CD4-positive, alpha-beta memory T cell (primary cell): ENCODE data around the gene MTMR3. TPM values are rescaled to one million over a fixed set of nuclear protein-coding genes. Genes with fewer than 3 reads are reported as not detected.

Source experiments
- CTCF ChIA-PET: fragments of 350-600 bp; sonication (Branson Sonifier 250); formaldehyde crosslinking; loops from one replicate; lab custom pipeline; 2021; ENCODE audit warnings: inconsistent platforms; ENCODE audit not compliant: partially characterized antibody; lab: Charles Lee
- POLR2A ChIA-PET: fragments of 350-600 bp; sonication (Branson Sonifier 250); formaldehyde crosslinking; loops from one replicate; lab custom pipeline; 2021; ENCODE audit not compliant: partially characterized antibody; lab: Charles Lee
- DNase-seq, 5 donors: peaks; one replicate each; pipeline versions ENCODE4 v3.0.0 to v3.0.0-alpha.2; 2020 to 2022; ENCODE audit warnings: mixed read lengths in 1 of 5
- H3K27ac ChIP-seq: one replicate; pipeline ENCODE4 v1.7.0; 2013; ENCODE audit warnings: low read depth, low read length
- H3K27me3 ChIP-seq: 2 replicates; pipeline ENCODE4 v1.7.0; 2013; ENCODE audit warnings: mild to moderate bottlenecking, low read length, moderate library complexity; ENCODE audit not compliant: insufficient read depth
- H3K36me3 ChIP-seq: 2 replicates; pipeline ENCODE4 v1.7.0; 2013; ENCODE audit warnings: mild to moderate bottlenecking, low read length, moderate library complexity; ENCODE audit not compliant: insufficient read depth
- H3K4me1 ChIP-seq: 2 replicates; pipeline ENCODE4 v1.7.0; 2013; ENCODE audit warnings: mild to moderate bottlenecking, low read length, moderate library complexity; ENCODE audit not compliant: insufficient read depth
- H3K4me3 ChIP-seq, 2 donors: one replicate each; pipeline ENCODE4 v1.7.0; 2013; ENCODE audit warnings: low read length in 2 of 2, mild to moderate bottlenecking in 1 of 2
- H3K9me3 ChIP-seq, 2 donors: one replicate each; pipeline ENCODE4 v1.7.0; 2013; ENCODE audit warnings: low read length in 2 of 2, control low read depth in 1 of 2; ENCODE audit not compliant: control insufficient read depth in 1 of 2
- H3K27ac Mint-ChIP-seq, 7 donors: one replicate each; pipeline ENCODE4 v1.8.0; 2020 to 2021; ENCODE audit warnings: mixed read lengths in 7 of 7, mild to moderate bottlenecking in 6 of 7, inconsistent platforms in 3 of 7, moderate library complexity in 3 of 7
- H3K27me3 Mint-ChIP-seq, 2 donors: one replicate each; pipeline ENCODE4 v1.8.0; 2020 to 2021; ENCODE audit warnings: mixed read lengths in 2 of 2
- H3K36me3 Mint-ChIP-seq, 2 donors: one replicate each; pipeline ENCODE4 v1.8.0; 2020 to 2021; ENCODE audit warnings: mixed read lengths in 2 of 2, inconsistent platforms in 1 of 2, mild to moderate bottlenecking in 1 of 2
- H3K4me1 Mint-ChIP-seq, 4 donors: one replicate each; pipeline ENCODE4 v1.8.0; 2020 to 2021; ENCODE audit warnings: mixed read lengths in 4 of 4, mild to moderate bottlenecking in 1 of 4
- H3K4me3 Mint-ChIP-seq, 8 donors: one replicate each; pipeline ENCODE4 v1.8.0; 2020 to 2021; ENCODE audit warnings: mixed read lengths in 8 of 8, mild to moderate bottlenecking in 7 of 8, moderate library complexity in 6 of 8, inconsistent platforms in 3 of 8
- H3K9me3 Mint-ChIP-seq, 8 donors: one replicate each; pipeline ENCODE4 v1.8.0; 2020 to 2021; ENCODE audit warnings: mixed read lengths in 8 of 8, mild to moderate bottlenecking in 5 of 8, inconsistent platforms in 3 of 8, moderate library complexity in 1 of 8
- intact Hi-C: fragments of 100-400 bp; cut with micrococcal nuclease; formaldehyde crosslinking; loops from one replicate; pipeline ENCODE4 v1.15.1; 2023
- polyA plus RNA-seq, 2 donors: library from polyadenylated mRNA; unstranded; fragments of 300-500 nt; fragmentation: Illumina TruSeq; gene quantifications; one replicate each; pipeline ENCODE4 v1.2.3, GENCODE V29; 2021
- total RNA-seq, 2 experiments: library from RNA; stranded (reverse); gene quantifications; one replicate each; pipeline ENCODE4 v1.2.3, GENCODE V29; 2021

The MTMR3 gene
- total and polyA plus RNA-seq, 4 experiments from 2014 or later: 11.0 to 68.6 (median 43.3) TPM

DNA sequence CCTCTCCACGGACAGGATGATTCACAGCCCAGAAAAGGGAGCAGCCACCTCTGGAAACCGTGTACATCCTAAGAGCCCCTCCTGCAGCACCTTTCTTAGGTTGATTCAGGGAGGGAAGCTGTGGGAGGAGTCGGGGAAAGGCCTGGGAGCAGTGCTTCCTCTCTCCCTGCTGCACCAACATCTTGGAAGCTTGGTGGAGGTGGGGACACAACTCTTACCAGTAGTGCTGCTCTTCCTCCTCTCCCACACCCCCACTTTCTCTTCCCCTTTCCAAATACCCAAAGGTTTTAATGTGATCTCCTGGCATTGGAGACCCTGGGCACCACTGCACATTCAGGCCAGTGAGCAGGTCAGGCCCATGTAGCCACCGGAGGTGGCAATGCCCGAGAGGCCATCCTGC, 150.9 kb downstream of the MTMR3 start:
- CTCF ChIA-PET: no interaction called here
- no peaks in the 10 kb centered on the region for H3K4me1 Mint-ChIP-seq
- no peak for DNase-seq
- H3K36me3 Mint-ChIP-seq: peaks cover 4 to 7% of the 10 kb centered on the region in 2 donors
- Histone ChIP-seq H3K9me3 (no peaks in the 10 kb centered on the region), H3K27me3 (no peaks in the 10 kb centered on the region), H3K27ac (no peak overlapping the region), H3K4me1 (no peaks in the 10 kb centered on the region), H3K4me3 (no peak overlapping the region), H3K36me3 (no peaks in the 10 kb centered on the region)
- H3K9me3 Mint-ChIP-seq: no peaks in the 10 kb centered on the region
- POLR2A ChIA-PET: interaction anchor here (1.0 kb wide), 1 partner anchor 45 kb away, joined by 5 read pairs; no protein-coding TSS in a partner anchor
- H3K27me3 Mint-ChIP-seq: no peaks in the 10 kb centered on the region
- H3K27ac Mint-ChIP-seq: no peak overlapping the region
- intact Hi-C loops: no loop called here
- peak overlapping the region in 2 of 8 donors; percentile 8 to 9 for H3K4me3 Mint-ChIP-seq

DNA sequence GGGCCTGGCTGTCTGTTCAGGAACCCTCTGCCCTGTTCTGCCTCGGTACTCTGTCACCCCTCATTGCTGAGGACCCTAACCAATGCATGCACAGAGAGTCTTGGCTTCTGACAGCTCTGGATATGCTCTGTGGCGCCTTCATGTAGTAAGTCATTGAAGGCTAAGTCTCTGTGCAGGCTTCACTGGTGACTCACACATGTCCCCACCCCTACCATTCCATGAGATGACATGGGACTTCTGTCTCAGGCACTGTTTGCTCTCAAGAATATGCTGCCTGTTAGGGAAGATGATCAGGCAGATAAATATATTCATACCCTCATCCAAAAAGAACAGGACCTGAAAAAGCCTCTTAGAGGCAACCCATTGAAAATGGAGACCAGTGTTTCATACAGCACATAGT, 153.7 kb downstream of the MTMR3 start:
- Histone ChIP-seq H3K4me1 (no peaks in the 10 kb centered on the region), H3K27ac (no peak overlapping the region), H3K27me3 (no peaks in the 10 kb centered on the region), H3K4me3 (no peak overlapping the region), H3K9me3 (no peaks in the 10 kb centered on the region), H3K36me3 (no peaks in the 10 kb centered on the region)
- Mint-ChIP-seq H3K27me3 (peaks cover 2 to 4% of the 10 kb centered on the region in 2 donors), H3K9me3 (no peaks in the 10 kb centered on the region), H3K4me3 (no peak overlapping the region), H3K4me1 (no peaks in the 10 kb centered on the region), H3K27ac (peak overlapping the region in 1 of 7 donors; percentile 74), H3K36me3 (peaks cover 0 to 7% of the 10 kb centered on the region in 2 donors)
- DNase-seq: no peak
- ChIA-PET POLR2A (interaction anchor here (0.6 to 0.9 kb wide), 2 partner anchors 13 to 16 kb away, joined by 3 read pairs; no protein-coding TSS in a partner anchor), CTCF (no interaction called here)
- intact Hi-C loops: no loop called here

DNA sequence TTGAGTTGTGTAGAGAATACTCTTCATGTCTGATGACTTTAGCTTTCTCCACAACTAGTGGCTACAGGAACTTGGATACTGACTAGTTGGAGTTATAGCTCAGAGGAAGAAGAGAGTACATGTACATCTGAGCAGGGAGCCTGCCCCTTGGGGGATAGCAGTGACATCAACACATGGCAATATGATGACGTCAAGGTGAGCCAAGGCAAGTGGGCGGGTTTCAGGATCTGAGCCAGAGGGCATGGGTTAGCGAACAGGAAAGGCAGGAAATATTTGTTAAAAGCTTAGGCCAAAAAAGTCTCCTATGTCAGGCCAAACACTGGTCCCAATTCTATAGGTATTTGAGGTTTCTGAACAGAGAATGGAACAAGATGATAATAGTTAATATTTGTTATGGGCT, 155.2 kb downstream of the MTMR3 start:
- CTCF ChIA-PET: no interaction called here
- H3K9me3 Mint-ChIP-seq: peaks cover 0 to 3% (median 0%) of the 10 kb centered on the region in 8 donors
- H3K27ac ChIP-seq: no peak overlapping the region

DNA sequence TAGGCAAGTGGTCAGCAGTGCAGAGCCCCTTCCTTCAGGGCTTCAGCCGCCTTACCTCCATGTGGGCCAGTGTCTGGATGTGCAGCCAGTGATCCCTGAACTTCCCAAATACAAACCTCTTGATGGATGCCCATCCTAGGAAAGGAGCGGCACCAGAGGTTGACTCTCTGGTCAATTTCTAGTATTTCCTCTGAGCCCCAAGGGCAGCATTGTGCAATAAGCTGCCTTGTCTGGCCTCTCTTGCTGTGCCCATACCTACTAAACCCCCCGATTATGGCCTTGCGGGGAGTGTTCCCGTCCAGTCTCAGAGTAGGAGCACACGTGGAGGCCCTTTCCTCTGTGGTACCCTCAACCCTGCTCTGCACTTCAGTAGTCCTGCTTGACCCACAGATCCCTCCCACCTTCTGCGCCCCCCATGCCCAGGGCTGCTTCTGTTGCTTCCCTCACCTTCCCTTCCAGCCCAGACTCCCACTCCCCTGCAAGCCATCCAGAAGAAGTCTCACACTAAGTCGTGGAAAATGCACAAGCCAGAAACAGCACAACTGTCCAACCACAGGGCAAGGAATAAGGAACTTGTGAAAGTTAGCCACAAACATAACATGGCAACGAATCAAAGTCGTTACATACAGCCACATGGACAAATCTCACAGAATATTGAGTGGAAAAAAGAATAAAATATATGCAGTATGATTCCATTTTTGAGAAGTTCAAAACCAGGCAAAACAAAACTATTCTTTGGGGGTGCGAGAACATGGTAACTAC, 157.7 kb downstream of the MTMR3 start:
- no peaks in the 10 kb centered on the region for H3K27me3 ChIP-seq
- no peak overlapping the region for H3K4me3 ChIP-seq
- DNase-seq: no peak
- Mint-ChIP-seq H3K4me3 (peak overlapping the region in 1 of 8 donors; percentile 1), H3K9me3 (peaks cover 0 to 3% (median 0%) of the 10 kb centered on the region in 8 donors), H3K27me3 (peaks cover 7 to 11% of the 10 kb centered on the region in 2 donors), H3K4me1 (no peaks in the 10 kb centered on the region), H3K27ac (no peak overlapping the region), H3K36me3 (peaks cover 0 to 4% of the 10 kb centered on the region in 2 donors)
- CTCF ChIA-PET: no interaction called here
- POLR2A ChIA-PET: no interaction called here
- H3K27ac ChIP-seq: no peak overlapping the region
- H3K36me3 ChIP-seq: no peaks in the 10 kb centered on the region
- H3K9me3 ChIP-seq: no peaks in the 10 kb centered on the region
- no peaks in the 10 kb centered on the region for H3K4me1 ChIP-seq
- intact Hi-C loops: no loop called here

More for the DNA sequence above, 155.2 kb downstream of the MTMR3 start:
- peaks cover 0 to 7% of the 10 kb centered on the region in 2 donors for H3K36me3 Mint-ChIP-seq
- Histone ChIP-seq H3K4me1 (no peaks in the 10 kb centered on the region), H3K27me3 (no peaks in the 10 kb centered on the region), H3K9me3 (no peaks in the 10 kb centered on the region), H3K36me3 (no peaks in the 10 kb centered on the region), H3K4me3 (no peak overlapping the region)
- no peak for DNase-seq
- intact Hi-C loops: no loop called here
- H3K27ac Mint-ChIP-seq: peak overlapping the region in 1 of 7 donors; percentile 33
- POLR2A ChIA-PET: no interaction called here
- H3K4me3 Mint-ChIP-seq: no peak overlapping the region
- peaks cover 6 to 11% of the 10 kb centered on the region in 2 donors for H3K27me3 Mint-ChIP-seq
- no peaks in the 10 kb centered on the region for H3K4me1 Mint-ChIP-seq

DNA sequence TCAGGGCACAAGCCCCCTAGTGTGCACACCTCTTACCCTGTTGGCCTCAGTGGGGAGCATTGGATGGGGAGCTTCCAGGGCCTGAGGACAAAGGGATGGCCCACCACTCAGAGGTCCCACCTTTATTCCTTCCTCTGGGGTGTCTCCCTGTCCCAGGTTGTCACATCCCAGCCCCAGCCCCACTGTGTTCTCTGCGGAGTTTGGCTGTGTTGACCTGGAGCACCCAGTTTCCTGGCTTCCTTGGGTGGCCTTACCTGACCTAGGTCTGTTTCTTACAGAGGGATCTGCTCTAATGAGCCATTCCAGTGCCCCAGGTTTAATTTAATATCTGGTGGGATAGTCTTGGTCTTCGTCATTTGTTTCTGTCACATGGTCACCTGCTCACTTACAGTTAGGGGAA, 158.5 kb downstream of the MTMR3 start:
- no peaks in the 10 kb centered on the region for H3K36me3 ChIP-seq

DNA sequence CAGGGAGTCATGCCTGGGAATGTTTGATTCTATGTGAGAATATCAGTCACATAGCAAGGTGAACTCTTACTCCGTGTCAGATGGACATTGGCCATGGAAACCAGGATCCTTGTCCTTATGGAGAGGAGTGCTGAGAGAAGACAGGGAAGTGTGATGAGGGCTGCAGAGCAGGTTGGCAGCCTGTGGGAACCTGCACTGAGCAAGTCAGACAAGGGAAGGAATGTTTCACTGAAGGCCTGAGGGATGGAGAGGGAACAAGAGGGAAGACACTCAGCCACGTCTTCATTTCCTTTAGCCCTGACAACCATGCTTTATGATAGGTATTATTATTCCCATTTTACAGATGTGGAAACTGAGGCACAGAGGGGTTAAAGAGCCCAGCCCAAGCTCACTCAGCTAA, 158.9 kb downstream of the MTMR3 start:
- ChIA-PET POLR2A (no interaction called here), CTCF (no interaction called here)
- Histone ChIP-seq H3K27me3 (no peaks in the 10 kb centered on the region), H3K36me3 (no peaks in the 10 kb centered on the region), H3K27ac (no peak overlapping the region), H3K4me1 (peaks cover 3% of the 10 kb centered on the region), H3K9me3 (no peaks in the 10 kb centered on the region), H3K4me3 (no peak overlapping the region)
- Mint-ChIP-seq H3K4me3 (no peak overlapping the region), H3K36me3 (no peaks in the 10 kb centered on the region), H3K27me3 (peaks cover 7 to 11% of the 10 kb centered on the region in 2 donors), H3K4me1 (peaks cover under 1 to 10% (median 3%) of the 10 kb centered on the region in 4 donors), H3K9me3 (peaks cover 0 to 3% (median 0%) of the 10 kb centered on the region in 8 donors), H3K27ac (no peak overlapping the region)
- intact Hi-C loops: no loop called here
- no peak for DNase-seq

More for the DNA sequence above, 158.5 kb downstream of the MTMR3 start:
- Mint-ChIP-seq H3K9me3 (peaks cover 0 to 3% (median 0%) of the 10 kb centered on the region in 8 donors), H3K27ac (no peak overlapping the region), H3K4me1 (peaks cover 0 to 6% (median under 1%) of the 10 kb centered on the region in 4 donors), H3K36me3 (no peaks in the 10 kb centered on the region), H3K27me3 (peaks cover 7 to 11% of the 10 kb centered on the region in 2 donors), H3K4me3 (no peak overlapping the region)
- POLR2A ChIA-PET: no interaction called here
- CTCF ChIA-PET: no interaction called here
- H3K9me3 ChIP-seq: no peaks in the 10 kb centered on the region
- no peaks in the 10 kb centered on the region for H3K27me3 ChIP-seq
- no peak for DNase-seq
- no peak overlapping the region for H3K4me3 ChIP-seq
- no peak overlapping the region for H3K27ac ChIP-seq
- intact Hi-C loops: no loop called here
- H3K4me1 ChIP-seq: no peaks in the 10 kb centered on the region

DNA sequence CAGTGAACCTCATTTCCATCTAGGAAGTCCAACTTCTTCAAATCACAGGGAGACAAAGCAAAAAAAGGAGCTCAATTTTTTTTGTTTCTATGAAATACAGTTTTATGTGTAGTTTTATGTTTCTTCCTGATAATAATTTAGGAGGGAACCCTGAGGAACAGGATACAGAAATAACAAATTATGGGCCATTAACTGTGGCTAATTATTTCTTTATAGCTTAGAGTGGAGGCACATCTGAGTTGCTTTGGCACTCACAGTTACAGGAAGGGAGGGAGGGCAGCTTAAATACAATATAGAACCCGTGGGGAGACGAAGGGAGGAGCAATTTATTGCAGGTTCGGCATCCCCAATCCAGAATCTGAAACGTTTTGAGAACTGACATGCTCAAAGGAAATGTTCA, 160.2 kb downstream of the MTMR3 start:
- Histone ChIP-seq H3K36me3 (no peaks in the 10 kb centered on the region), H3K27ac (no peak overlapping the region), H3K4me1 (peaks cover 11% of the 10 kb centered on the region), H3K27me3 (no peaks in the 10 kb centered on the region), H3K9me3 (no peaks in the 10 kb centered on the region), H3K4me3 (no peak overlapping the region)
- CTCF ChIA-PET: no interaction called here
- Mint-ChIP-seq H3K36me3 (no peaks in the 10 kb centered on the region), H3K4me1 (peaks cover 8 to 19% (median 10%) of the 10 kb centered on the region in 4 donors), H3K9me3 (peaks cover 0 to 3% (median 0%) of the 10 kb centered on the region in 8 donors), H3K27me3 (peaks cover 7 to 11% of the 10 kb centered on the region in 2 donors), H3K27ac (no peak overlapping the region), H3K4me3 (no peak overlapping the region)
- POLR2A ChIA-PET: no interaction called here
- no peak for DNase-seq
- intact Hi-C loops: no loop called here
